GOT3 (cell line): ENCODE results near the gene DNMT1.
"Not testable (repeated sequence)": the region's sequence is repeated elsewhere in the genome, so short reads cannot be mapped to it uniquely, and the experiment has no call there.

Source experiments
- DNase-seq: peaks from one replicate; lab custom pipeline; 2025; ENCODE audit warnings: mixed read lengths; lab: John Stamatoyannopoulos, UW

The DNMT1 gene

DNA sequence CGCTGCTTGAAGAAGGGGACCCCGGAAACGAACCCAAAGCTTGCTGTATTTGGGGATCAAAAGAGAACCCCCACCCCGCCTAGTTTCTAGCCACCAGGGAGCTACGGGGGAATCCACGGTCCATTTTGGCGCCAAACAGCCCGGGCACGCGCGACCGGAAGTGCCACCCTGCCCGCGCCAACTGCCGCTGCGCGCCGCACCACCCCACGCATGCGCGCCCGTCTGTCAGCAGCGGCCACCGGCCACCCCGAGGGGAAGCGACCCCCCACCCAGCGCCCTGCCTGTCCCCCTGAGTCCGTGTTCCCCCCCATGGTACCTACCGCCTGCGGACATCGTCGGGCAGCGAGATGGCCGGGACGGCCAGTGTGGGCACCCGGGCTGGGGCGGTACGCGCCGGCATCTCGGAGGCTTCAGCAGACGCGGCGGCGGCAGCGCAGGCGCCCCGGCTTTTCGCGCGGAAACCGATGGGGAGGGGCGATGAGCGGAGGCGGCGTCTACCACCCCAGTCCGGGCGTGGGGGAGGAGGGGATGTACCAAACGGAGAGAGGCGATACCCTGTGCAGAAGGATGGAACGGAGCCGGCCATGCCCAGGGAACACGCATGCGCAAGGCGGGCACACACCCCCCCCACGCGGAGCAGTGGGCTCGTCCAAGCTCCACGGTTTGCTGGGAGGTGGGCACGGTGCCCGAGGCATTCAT lies at the start of gene DNMT1:
Gene DNMT1, minus strand, starts transcription at position 454 of the 699 bp plus-strand sequence. Its CDS starts 54 bp downstream, at position 400.
- DNase-seq, result peak; percentile 91

DNA sequence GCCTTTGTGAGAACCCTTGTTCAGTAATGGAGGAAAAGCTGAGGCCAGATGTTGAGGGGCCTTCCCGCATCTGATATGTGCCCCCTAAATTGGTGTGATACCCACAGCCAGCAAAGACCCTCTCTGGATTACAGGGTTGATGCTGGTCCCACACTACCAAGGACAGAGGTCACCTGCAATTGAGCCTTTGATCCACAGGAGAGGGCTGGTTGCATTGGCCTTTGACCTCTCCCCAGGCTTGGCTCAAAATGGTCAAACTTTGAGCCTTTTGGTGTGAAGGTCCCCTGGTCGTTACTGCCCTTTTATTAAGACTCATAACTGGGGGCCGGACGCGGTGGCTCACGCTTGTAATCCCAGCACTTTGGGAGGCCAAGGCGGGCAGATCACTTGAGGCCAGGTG lies 48.9 kb upstream of the DNMT1 start:
- no peak for DNase-seq

DNA sequence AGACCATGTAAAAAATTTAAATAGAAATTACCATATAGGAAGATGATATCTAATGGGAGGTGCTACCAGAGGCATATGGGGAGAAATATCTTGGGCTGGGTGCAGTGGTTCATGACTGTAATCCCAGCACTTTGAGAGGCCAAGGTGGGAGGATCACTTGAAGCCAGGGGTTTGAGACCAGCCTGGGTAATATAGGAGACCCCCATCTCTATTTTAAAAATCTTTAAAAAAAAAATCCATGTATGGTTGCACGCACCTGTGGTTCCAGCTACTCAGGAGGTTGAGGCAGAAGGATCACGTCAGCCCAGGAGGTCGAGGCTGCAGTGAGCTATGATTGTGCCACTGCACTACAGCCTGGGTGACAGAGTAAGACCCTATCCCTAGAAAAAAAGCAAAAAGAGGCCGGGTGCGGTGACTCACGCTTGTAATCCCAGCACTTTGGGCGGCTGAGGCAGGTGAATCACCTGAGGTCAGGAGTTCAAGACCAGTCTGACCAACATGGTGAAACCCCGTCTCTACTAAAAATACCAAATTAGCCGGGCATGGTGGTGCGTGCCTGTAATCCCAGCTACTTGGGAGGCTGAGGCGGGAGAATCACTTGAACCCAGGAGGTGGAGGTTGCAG lies 47.2 kb upstream of the DNMT1 start:
- DNase-seq, result not testable (repeated sequence)

DNA sequence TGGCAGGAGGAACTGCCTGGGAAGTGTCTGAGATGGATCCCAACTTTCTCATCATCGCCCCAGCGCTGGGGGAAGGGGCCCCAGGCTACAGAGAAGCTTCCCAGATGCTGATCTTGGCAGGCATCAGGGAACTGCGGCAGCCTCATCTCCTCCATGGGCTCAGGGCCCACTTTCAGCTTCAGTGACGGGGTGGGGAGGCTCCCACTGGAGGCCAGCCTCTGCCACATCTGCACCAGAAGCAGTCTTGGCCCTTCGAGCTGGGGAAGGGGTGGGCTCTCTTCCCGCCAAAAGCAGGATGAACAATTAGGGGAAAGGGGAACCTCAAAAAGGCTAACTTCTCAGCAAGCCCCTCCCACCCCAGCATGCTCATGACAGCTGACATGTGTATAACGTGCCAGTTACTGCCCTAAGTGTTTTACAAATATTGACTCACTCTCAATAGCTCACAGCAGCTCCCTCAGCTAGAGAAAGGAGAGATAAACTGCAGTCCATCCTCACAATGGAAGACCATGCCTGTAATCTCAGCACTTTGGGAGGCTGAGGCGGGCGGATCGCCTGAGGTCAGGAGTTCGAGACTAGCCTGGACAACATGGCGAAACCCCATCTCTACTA lies 43.5 kb upstream of the DNMT1 start:
- no peak for DNase-seq

DNA sequence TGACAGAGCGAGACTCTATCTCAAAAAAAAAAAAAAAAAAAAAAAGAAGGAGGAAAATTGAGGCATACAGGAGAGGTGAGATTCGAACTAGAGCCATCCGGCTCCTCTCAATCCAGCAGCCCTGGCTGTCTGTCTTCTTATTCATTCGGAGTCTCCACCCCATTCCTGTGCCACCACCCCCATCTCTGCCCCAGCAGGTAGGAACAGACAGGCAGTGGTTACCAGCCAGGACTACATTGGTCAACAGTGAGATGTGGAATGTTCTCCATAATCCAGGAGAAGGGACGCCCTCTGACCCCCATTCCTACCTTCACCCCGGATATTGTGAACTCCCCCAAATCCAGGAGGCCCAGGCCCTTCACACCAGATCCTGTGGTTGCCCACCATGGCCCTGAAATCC lies 42.9 kb upstream of the DNMT1 start:
- DNase-seq, result no peak

DNA sequence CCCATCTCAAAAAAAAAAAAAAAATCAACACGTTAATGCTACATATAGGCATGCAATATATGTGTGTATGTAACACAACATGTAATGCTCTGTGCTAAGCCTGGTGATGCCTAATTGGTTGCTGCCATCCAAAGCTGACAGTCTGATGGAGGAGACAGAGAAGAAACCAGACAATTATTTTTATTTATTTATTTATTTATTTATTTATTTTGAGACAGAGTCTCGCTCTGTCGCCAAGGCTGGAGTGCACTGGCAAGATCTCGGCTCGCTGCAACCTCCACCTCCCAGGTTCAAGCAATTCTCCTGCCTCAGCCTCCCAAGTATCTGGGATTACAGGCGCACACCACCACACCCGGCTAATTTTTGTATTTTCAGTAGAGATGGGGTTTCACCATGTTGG lies 40.7 kb upstream of the DNMT1 start:
- not testable (repeated sequence) for DNase-seq

DNA sequence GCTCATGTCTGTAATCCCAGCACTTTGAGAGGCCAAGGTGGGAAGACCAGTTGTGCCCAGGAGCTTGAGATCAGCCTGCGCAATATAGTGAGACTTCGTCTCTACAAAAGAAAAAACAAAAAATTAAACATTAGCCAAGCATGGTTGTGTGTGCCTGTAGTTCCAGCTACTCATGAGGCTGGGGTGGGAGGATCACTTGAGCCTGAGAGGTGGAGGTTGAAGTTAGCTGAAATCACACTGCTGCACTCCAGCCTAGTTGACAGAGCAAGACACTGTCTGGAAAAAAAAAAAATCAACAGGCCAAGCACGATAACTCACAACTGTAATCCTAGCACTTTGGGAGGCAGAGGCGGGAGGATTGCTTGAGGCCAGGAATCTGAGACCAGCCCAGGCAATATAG lies 40.2 kb upstream of the DNMT1 start:
- DNase-seq, result no peak

DNA sequence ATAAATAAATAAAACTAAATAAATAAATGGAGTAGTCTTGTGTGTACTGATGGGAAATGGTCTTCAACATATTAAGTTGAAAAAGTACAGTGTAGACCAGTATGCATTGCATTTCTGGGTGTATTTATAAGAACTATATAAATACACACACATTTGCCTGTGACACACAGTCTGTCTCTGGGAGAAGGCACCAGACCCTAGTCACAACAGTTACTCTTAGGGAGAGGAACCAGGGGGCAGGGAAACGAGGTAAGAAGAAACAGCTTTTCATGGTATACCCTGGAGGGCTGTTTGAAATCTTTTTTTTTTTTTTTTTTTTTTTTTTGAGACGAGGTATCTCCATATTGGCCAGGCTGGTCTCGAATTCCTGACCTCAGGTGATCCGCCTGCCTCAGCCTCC lies 39.2 kb upstream of the DNMT1 start:
- DNase-seq, result no peak

DNA sequence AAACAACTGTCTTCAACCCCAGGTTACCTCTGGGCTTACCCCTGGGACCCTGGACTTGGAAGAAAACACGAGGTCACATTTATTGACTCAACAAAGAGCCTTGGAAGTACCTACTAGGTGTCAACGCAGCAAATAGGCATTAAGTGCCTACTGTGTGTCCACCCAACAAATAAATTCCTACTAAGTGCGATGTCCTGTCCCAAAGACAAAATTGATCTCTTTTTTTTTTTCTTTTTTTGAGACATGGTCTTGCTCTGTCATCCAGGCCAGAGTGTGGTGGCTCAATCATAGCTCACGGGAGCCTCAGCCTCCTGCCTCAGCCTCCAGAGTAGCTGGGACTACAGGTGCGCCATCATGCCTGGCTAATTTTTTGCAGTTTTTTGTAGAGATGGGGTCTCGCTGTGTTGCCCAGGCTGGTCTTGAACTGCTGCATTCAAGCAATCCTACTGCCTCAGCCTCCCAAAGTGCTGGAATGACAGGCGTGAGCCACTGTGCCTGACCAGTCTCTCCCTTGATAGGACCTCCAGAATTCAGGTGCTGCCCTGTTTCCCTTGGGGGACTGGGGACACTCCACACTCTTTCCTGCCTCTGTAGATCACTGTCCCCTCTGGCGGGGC lies 37.0 kb upstream of the DNMT1 start:
- no peak for DNase-seq

DNA sequence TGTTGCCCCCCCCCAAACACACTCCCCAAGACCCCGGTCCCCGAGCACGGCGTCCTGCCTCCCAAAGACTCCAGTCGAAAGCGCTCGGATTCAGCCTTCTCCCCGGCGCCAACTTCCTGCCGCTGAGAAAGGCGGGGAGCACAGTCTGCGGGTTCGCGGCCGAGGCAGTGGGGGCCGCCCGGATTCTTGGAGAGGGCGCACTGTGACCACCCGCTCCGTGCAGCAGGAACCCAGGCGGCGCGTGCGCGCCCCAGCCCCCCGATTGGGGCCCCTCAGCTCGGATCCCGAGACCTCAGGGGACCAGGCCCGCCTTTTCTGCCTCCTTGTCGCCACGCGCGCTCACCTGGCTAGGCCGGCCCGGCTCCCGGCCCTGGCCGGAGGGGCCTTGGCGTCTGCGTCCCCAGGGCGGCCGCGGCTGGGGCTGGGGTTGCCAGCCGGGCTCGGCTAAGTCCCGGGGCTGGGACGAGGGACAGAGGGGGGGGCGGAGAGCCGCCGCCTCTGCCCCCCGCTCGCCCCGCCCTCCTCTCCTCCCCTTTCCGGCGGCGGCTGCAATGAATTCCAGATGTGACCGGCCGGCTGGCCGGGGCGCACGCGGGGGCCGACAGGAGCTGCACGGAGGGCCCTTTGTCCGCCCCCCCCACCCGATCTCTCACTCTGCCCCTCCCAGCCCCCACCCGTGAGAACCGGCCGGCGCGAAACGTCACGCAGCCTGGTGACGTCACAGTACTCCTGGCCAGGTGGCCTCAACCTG lies 36.3 kb upstream of the DNMT1 start, which contains the start of gene S1PR2:
Gene S1PR2, minus strand, starts transcription at position 471 of the 751 bp plus-strand sequence. CDS start 6,426 bp downstream, outside the sequence.
- no peak for DNase-seq

DNA sequence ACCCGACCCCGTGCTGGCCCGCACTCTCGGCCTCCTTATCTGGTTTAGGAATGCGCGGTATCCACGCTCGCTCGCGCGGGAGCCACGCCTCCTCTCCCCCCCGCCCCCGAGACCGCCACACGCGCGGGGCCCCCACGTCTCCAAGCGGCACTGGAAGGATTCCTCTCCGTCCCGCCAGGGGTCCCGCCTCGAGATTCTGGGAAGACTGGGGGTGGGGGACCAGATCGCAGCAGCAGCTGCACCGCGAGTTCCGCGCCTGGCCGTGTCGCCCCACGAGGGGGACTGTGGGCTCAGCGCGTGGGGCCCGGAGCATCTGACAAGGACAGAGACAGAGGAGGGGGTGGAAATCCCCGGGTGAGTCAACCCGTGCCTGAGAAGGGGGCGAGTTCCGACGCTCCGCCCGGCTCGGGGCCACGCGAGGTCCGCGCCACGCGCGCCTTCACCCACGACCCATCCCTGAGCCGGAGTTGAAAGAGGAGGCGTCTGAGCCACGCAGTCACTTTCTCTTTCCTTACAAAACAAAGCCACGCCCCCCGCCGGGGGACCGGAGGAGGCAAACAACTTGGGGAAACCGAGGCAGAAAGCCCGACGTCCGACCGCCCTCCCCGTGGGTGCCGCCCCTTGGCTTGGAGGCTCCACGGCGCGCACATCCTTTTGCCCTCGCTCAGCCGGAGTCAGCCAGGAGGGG lies 35.6 kb upstream of the DNMT1 start:
- no peak for DNase-seq

DNA sequence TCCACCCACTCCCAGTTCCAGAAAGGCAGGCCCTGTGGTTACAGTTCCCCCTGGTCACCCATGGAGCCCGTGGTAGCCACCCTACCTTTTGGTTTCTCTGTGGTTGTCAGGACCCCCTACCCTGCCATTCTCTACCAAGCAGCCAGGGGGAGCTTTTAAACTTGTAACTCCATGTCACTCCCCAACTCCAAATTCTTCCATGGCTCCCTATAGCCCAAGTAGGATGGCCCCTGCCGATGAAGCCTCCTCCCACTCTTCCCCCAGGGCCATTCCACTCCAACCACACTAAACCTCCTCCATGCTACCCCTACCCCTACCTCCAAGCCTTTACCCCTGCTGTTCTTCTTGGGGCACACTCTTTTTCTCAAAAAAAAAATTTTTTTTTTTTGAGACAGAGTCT lies 34.2 kb upstream of the DNMT1 start:
- DNase-seq, result no peak

DNA sequence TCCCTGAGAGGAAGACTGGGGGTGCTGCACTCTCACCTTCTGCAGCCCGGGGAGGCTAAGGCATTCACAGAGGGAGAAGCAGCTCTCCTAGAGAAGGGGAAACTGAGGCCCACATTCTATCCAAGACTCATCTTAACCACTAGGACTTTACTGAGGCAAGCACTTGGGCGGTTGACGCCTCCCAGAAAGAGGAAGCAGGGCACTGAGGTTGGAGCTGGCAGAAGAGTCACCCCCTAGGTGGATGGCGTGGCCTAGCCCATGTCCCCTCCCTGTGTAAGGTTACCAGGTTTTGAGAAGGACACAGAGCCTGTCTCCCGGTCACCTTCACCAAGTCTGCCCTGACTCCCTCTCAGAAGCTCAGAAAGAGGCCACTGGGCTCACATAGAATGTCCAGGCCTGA lies 33.6 kb upstream of the DNMT1 start:
- no peak for DNase-seq

DNA sequence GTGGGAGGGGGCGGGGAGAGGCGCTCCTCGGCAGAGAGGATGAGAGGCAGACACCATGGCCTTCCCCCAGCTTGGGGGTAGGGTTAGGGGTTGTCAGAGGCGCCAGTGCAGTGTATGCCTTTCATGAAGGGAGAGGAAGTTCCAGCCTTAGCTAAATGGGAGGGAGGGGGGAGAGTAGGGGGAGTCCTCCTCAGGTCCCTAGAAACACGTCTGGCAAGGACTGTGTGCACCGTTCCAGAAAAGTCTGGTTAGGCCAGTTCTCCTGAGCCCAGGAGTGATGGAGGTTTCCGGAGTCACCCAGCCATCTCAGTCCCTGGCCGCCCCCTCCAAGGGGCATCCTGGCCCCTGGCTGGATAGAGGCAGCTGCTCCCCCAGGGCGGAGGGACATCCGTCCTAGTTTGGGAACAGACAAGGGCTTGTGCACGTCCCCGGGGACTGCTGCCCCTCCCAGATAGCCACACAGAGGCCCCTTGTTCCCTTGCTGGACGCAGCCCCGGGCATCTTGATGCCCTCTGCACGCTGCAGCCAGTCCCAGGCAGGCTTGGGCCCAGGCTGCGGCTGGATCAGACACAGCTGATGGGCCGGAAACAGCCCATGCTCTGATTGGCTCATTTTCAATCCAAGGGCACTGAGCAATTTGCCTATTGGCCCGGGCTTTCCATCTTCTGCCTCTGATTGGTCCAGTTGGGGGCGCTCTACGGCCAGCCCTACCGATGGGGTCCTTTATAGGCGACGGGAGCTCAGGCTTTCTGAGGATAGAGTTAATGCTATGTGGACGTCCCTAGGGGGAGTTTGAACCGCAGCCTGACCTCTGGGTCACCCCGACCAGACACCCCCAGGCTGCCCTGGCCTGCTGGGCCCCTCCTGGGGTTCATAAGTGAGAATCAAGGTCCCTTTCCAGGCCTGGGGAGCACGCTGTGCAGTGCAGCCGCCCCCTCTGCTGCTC lies 32.5 kb upstream of the DNMT1 start:
- DNase-seq, result no peak

DNA sequence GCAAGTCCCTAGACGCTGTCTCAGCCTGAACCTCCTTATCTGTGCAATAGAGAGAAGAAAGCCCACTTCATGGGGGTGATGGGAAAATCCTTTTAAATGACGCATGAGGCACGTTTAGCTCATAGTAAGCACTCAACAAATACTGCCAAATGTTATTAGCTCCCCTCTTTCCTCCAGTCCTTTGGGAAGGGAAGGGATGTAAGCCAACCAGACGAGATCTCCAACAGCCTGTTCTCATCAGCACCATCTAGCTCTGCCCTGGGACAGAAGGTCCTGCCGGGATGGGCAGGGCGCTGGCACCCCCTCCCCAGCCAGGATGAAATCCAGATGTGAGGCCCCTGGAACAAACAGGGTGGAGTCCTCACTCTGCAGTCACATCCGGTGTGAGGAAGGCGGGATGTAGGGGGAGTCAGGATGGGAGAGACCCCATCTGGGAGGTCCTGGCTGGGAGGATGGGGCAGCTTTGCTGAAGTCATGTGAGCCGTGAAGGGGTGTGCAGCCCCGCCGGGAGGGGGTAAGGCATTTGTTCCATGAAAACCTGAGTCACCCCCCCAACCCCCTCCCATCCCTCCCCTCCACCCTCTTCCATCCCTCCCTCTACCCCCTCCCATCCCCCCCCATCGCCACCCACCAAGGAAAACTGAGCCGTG lies 31.7 kb upstream of the DNMT1 start:
- no peak for DNase-seq

DNA sequence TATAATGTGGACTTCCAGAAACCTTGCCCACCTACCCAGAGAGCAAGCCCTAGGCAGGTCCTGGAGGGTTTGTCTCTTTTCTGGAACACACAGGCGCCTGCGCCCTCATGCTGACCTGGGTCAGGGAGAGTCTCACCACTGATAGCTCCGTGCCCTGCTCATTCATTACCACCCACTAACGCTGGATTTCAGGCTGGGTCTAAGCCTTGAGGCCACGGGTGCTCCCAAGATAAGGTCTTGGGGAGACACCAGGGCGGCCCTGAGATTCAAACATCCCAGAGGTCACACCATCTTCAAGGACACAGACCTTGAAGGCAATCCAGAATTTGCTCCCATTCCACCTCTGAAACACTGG lies 31.2 kb upstream of the DNMT1 start:
- DNase-seq, result no peak

DNA sequence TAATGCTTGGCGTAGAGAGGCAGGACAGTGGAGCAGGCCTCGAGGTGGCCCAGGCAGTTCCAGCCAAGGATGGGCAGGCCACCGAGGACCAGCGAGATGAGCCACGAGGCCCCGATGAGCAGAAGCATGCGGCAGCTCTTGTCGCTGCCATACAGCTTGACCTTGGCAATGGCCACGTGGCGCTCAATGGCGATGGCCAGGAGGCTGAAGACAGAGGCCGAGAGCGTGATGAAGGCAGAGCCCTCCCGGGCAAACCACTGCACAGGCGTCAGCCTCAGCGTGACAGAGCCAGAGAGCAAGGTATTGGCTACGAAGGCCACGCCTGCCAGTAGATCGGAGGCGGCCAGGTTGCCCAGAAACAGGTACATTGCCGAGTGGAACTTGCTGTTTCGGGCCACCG lies 29.6 kb upstream of the DNMT1 start:
- DNase-seq, result no peak

DNA sequence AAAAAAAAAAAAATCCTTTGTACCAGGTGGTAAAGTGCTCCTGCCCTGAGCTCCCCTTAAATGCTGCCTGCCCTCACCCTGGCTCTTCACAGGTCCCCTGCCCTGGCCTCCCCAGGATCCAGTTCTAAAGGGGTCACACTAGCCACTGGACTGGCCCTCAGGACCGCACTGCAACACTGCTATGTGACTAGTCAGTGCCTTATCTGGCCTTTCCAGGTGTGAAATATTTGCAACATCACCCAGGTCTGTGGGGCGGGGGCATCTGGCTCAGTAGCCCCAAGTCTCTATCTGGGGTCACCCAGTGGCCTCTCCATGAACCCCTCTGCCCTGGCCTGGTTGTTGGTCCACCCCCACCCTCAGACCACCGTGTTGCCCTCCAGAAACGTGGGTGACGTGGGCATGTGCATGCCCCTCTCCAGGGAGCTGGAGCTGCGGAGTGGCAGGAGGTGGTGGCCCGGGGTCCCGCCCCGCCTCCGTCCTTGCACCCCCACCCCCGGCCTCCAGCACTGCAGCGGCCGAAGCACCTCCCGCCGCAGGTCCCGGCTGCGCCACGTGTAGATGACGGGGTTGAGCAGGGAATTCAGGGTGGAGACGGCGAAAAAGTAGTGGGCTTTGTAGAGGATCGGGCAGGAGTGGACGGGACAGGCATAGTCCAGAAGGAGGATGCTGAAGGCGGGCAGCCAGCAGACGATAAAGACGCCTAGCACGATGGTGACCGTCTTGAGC lies 28.9 kb upstream of the DNMT1 start:
- DNase-seq, result no peak

DNA sequence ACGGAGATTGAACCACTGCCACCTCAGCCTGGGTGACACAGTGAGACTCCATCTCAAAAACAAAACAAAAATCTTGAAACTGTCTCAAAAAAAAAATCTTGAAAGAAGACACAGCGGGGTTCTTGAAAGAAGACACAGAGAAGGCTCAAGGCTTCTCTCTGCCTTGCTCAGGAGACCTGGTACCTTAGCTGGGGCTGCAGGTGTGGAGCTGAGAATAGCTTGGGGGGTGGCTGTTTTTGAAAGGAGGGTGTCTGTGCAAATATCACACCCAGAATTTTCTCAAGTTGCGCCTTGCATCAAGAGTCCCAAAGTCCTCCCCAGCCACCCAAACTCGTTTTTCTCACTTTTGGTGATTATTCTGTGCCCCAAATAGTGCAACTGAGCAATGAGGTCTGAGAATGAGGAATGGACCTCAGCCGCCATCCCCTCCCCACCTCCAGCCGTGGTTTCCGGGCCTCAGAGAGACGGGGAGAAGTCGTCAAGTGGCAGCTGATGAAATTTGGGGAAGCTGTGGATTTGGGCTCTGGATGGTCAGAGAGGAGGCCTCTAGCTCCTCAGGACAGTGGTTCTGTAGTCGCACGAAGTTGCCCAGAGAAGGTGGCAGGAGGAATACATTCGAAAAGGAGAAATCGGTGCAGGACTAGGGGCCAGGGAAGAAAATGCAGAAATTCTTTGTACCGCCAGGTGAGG lies 27.6 kb upstream of the DNMT1 start:
- DNase-seq, result no peak
